Activated naive CD8-positive, alpha-beta T cell treated with anti-CD3 and anti-CD28 coated beads for 36 hours (primary cell): ENCODE measurements around the gene MID2. TPM values are rescaled to one million over a fixed set of nuclear protein-coding genes. Genes with fewer than 3 reads are reported as not detected.
"Not testable (repeated sequence)": the region's sequence is repeated elsewhere in the genome, so short reads cannot be mapped to it uniquely, and the experiment has no call there.

ENCODE experiments used
- DNase-seq: peaks from one replicate; pipeline ENCODE4 v3.0.0; 2021
- H3K27ac Mint-ChIP-seq: one replicate; pipeline ENCODE4 v1.8.0; 2022; ENCODE audit warnings: mild to moderate bottlenecking, moderate library complexity, mixed read lengths
- H3K27me3 Mint-ChIP-seq: one replicate; pipeline ENCODE4 v1.8.0; 2022; ENCODE audit warnings: mild to moderate bottlenecking, mixed read lengths
- H3K36me3 Mint-ChIP-seq: one replicate; pipeline ENCODE4 v1.8.0; 2021; ENCODE audit warnings: mild to moderate bottlenecking, mixed read lengths
- H3K4me1 Mint-ChIP-seq: one replicate; pipeline ENCODE4 v1.8.0; 2021; ENCODE audit warnings: mixed read lengths
- H3K4me3 Mint-ChIP-seq: one replicate; pipeline ENCODE4 v1.8.0; 2022; ENCODE audit warnings: mild to moderate bottlenecking, moderate library complexity, mixed read lengths
- H3K9me3 Mint-ChIP-seq: one replicate; pipeline ENCODE4 v1.8.0; 2022; ENCODE audit warnings: mixed read lengths
- total RNA-seq, 2 experiments: library from RNA; stranded (reverse); gene quantifications; one replicate each; pipeline ENCODE4 v1.2.3, GENCODE V29; 2021

MID2 gene
- 1 to 10 TPM; 7.6 to 9.3 TPM for total RNA-seq

- Mint-ChIP-seq H3K36me3 (no peaks in the 10 kb centered on the region), H3K4me3 (peak within 1 kb of the TSS; percentile 82), H3K27ac (peak within 1 kb of the TSS; percentile 77), H3K27me3 (no peaks in the 10 kb centered on the region), H3K9me3 (no peaks in the 10 kb centered on the region), H3K4me1 (peaks cover 34% of the 10 kb centered on the region)
- DNase-seq = peak; percentile 49
These were observed at the start of gene MID2 for GRCh38 chrX:107825698-107826237. MID2 (plus strand) TSS chrX:107825866; CDS start chrX:107826427, 561 bp downstream.

DNA sequence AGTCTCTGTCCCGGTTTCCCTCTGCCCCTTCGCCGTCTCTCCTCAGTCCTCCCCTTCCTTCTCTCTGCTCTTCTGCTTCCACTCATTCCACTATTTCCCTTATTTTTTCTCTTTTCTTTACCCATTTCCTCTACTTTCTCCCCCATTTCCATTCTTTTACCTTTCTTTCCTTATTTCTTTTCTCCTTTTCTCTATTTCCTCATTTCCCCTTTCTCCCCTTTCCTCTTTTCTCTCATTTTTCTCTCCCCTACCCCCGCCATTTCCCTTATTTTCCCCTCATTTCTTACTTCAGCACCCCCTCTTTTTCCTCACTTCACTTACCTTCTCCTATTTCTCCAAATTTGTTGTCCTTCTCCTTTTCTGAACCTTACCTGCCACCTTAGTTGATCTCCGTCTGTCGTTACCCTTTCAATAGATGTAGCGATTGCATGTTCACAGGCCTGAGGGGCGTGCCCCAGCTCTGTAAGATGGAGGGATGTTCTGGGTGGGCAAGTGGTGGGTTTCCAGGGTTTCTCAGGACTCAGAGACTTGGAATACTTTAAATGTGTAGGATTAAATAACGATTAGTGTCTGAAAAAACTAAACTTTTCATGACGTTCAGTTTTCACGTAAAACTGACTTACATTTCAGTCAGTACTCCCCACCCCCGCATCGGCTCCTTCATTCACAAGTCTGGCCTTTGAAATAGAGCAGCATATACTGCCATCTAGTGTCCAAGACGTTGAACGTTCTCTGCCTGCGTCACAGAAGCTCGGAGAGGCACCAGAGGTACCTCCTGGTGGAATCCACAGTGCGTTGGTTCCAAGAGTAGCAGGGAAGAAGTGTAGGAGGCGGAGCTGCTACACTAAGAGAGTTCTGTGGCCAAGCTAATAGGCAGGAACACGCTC is 48.8 kb upstream of the MID2 start:
- H3K9me3 Mint-ChIP-seq = no peaks in the 10 kb centered on the region
- H3K36me3 Mint-ChIP-seq = no peaks in the 10 kb centered on the region
- no peaks in the 10 kb centered on the region for H3K27me3 Mint-ChIP-seq
- DNase-seq = peak; percentile 67
- H3K27ac Mint-ChIP-seq = peak overlapping the region; percentile 69
- peaks cover 11% of the 10 kb centered on the region for H3K4me1 Mint-ChIP-seq
- peak overlapping the region; percentile 79 for H3K4me3 Mint-ChIP-seq

GRCh38 chrX:107777536-107777832 is 48.2 kb upstream of the MID2 start, which contains the start of gene NCBP2L:
NCBP2L (plus strand) TSS chrX:107777733; CDS start chrX:107794221, 16,488 bp downstream.
- Mint-ChIP-seq H3K27me3 (no peaks in the 10 kb centered on the region), H3K27ac (peak within 1 kb of the TSS; percentile 69)

DNA sequence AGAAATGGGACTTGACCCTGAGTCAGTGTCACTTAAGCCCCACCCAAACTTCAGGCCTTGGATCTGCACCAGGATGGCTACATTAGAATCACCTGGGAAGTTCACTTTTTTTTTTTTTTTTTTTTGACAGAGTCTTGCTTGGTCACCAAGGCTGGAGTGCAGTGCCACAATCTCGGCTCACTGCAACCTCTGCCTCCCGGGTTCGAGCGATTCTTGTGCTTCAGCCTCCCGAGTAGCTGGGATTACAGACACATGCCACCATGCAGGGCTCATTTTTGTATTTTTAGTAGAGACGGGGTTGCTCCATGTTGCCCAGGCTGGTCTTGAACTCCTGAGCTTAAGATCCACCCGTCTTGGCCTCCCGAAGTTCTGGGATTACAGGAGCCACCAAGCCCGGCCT is 45.1 kb upstream of the MID2 start:
- Mint-ChIP-seq H3K4me3 (no peak overlapping the region), H3K27me3 (no peaks in the 10 kb centered on the region), H3K4me1 (peaks cover 7% of the 10 kb centered on the region), H3K36me3 (no peaks in the 10 kb centered on the region), H3K27ac (no peak overlapping the region), H3K9me3 (no peaks in the 10 kb centered on the region)
- no peak for DNase-seq

More at GRCh38 chrX:107777536-107777832, 48.2 kb upstream of the MID2 start, which contains the start of gene NCBP2L:
- Mint-ChIP-seq H3K4me1 (peaks cover 11% of the 10 kb centered on the region), H3K9me3 (no peaks in the 10 kb centered on the region), H3K36me3 (no peaks in the 10 kb centered on the region), H3K4me3 (peak within 1 kb of the TSS; percentile 79)
- no peak for DNase-seq

DNA sequence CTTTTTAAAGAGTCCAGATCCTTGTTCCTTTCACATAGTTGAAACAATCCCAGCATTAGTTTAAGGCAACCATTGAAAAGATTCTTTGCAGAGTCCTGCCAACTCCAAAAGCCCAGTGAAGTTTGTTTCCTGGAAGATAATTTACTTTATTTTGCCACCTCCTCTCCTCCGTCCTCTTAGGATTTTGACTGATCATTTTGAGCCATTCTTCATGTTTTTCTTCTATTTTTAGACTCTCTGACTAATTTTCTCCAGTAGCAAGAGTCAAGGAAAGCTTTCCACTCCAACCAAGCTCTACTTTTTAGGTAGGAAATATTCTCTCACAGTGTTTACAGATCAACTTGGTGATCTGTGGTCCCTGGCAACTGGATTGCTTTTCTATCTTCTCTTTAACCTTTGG is 37.8 kb upstream of the MID2 start:
- no peaks in the 10 kb centered on the region for H3K36me3 Mint-ChIP-seq
- no peak overlapping the region for H3K27ac Mint-ChIP-seq

DNA sequence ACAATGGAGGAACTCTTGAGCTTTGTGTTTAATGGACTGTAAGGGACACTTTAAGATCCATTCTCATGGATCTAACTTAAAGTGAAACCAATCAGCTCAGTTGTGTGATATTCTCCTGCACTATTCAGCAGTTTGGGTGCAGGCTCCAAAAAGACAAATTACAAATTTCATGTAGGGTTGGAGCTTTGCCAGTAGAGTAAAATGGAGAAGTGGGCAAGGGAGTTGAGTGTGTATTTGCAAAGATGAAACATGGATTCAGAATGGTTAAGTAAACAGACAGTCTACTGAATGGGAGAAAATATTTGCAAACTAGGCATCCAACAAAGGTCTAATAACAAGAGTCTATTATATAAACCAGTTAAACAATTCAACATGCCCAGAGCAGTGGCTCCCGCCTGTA is 21.2 kb upstream of the MID2 start:
- Mint-ChIP-seq H3K4me1 (no peaks in the 10 kb centered on the region), H3K36me3 (no peaks in the 10 kb centered on the region), H3K9me3 (no peaks in the 10 kb centered on the region), H3K4me3 (no peak overlapping the region), H3K27me3 (peaks cover 9% of the 10 kb centered on the region), H3K27ac (no peak overlapping the region)
- no peak for DNase-seq

More for the DNA sequence above, 37.8 kb upstream of the MID2 start:
- H3K4me1 Mint-ChIP-seq = no peaks in the 10 kb centered on the region
- no peak overlapping the region for H3K4me3 Mint-ChIP-seq
- no peak for DNase-seq
- peaks cover 8% of the 10 kb centered on the region for H3K27me3 Mint-ChIP-seq
- H3K9me3 Mint-ChIP-seq = no peaks in the 10 kb centered on the region

DNA sequence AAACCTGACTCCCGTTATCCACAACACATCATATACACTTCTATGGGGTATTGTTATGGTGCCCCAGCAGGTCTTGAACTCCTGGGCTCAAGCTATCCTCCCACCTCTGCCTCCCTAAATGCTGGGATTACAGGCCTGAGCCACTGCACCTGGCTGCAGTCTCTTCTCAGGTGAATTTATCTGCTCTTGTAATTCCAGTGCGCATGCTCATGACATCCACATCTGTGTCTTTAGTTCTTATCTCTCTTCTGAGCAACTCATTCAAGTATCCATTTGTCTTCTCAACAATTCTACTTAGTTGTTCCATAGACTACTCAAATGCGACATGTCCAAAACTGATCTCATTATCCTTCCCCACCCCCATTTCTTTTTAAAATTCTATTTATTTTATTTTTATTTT is 20.5 kb upstream of the MID2 start:
- Mint-ChIP-seq H3K9me3 (no peaks in the 10 kb centered on the region), H3K27me3 (peaks cover 4% of the 10 kb centered on the region), H3K4me1 (no peaks in the 10 kb centered on the region), H3K36me3 (no peaks in the 10 kb centered on the region), H3K27ac (no peak overlapping the region), H3K4me3 (no peak overlapping the region)
- no peak for DNase-seq

GRCh38 chrX:107810053-107810452 is 15.6 kb upstream of the MID2 start:
- H3K4me3 Mint-ChIP-seq, H3K4me1 Mint-ChIP-seq, H3K9me3 Mint-ChIP-seq, H3K27ac Mint-ChIP-seq, H3K27me3 Mint-ChIP-seq, DNase-seq, H3K36me3 Mint-ChIP-seq: not testable (repeated sequence)

- peaks cover 2% of the 10 kb centered on the region for H3K9me3 Mint-ChIP-seq
- H3K27me3 Mint-ChIP-seq = no peaks in the 10 kb centered on the region
- no peak overlapping the region for H3K27ac Mint-ChIP-seq
- no peak for DNase-seq
- no peak overlapping the region for H3K4me3 Mint-ChIP-seq
- H3K4me1 Mint-ChIP-seq = peaks cover 10% of the 10 kb centered on the region
- no peaks in the 10 kb centered on the region for H3K36me3 Mint-ChIP-seq
These were observed 6.7 kb upstream of the MID2 start for GRCh38 chrX:107818900-107819521.

DNA sequence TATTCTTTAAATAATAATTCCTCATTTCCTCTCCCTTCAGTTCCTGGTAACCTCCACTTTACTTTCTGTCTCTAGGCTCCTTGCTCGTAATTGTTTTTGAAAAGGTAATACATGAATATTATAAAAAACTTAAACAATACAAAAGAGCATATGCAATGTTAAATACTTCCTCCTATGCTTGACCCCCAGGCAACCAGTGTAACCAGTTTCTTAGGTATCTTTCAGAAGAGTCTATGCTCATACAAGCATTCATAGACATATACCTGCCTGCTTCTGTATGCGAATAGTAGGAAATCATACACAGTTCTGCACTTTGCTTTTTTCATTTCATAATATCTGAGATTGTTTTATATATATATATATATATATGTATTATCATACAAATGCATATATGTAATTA is 2.6 kb upstream of the MID2 start:
- peaks cover 30% of the 10 kb centered on the region for H3K4me1 Mint-ChIP-seq
- no peak overlapping the region for H3K27ac Mint-ChIP-seq
- no peak overlapping the region for H3K4me3 Mint-ChIP-seq
- H3K9me3 Mint-ChIP-seq = peaks cover 2% of the 10 kb centered on the region
- H3K27me3 Mint-ChIP-seq = no peaks in the 10 kb centered on the region
- no peaks in the 10 kb centered on the region for H3K36me3 Mint-ChIP-seq
- DNase-seq = no peak

DNA sequence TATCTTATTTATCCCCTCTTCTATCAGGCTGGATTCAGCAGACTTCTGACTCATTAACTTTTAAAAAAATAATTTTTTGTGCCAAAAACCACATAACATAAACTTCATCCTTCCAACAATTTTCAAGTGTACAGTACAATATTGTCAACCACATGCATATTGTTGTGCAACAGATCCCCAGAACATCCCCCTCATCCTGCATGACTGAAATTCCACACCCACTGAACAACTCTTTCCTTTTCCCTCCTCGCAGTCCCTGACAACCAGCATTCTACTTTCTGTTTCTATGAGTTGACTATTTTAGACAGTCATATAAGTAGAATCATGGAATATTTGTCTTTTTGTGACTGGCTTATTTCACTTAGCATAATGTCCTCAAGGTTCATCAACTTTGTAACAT is 2.2 kb upstream of the MID2 start:
- no peak for DNase-seq
- peaks cover 30% of the 10 kb centered on the region for H3K4me1 Mint-ChIP-seq
- H3K4me3 Mint-ChIP-seq = no peak overlapping the region
- H3K36me3 Mint-ChIP-seq = no peaks in the 10 kb centered on the region
- H3K27me3 Mint-ChIP-seq = no peaks in the 10 kb centered on the region
- H3K9me3 Mint-ChIP-seq = peaks cover 2% of the 10 kb centered on the region
- no peak overlapping the region for H3K27ac Mint-ChIP-seq

DNA sequence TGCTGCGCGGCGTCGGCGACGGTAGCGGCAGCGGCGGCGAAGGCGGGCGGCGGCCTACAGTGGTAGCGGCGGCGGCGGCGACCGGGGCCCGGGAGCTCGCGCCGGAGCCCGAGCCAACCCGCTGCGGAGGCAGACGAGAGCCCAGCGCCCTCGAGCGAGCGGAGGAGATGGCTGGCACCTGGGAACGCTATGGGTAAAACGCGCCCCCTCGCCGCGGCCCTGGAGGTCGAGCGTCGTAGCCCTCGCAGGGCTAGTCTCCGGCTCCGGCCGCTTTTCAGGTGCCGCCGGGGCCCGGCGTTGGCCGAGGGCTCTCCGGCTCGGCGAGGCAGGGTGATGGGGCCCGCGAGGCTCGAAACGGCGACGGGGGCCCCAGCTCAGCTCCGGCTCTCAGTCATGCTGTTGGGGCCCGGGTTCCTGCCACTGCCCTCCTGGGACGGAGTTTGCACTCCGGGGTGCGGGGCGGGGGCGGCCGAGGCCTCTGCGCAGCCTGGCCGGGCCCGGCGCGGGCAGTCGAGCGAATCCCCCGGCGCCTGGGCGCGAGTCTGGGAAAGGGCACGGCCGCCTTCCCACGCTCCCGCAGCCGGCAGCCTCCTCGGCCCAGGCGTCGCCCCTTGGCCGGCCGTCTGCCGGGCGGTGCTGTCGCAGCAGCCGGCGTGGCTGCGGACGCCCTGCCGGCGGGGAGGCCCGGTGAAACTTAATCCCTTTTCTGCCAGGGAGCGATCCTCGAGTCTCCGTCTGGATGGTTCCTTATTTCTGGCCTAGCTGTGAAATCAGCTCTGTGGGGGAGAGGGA is 768 bp downstream of the MID2 start:
- peaks cover 31% of the 10 kb centered on the region for H3K4me1 Mint-ChIP-seq
- H3K27me3 Mint-ChIP-seq = no peaks in the 10 kb centered on the region
- DNase-seq = peak; percentile 36
- peak overlapping the region; percentile 70 for H3K27ac Mint-ChIP-seq
- no peaks in the 10 kb centered on the region for H3K9me3 Mint-ChIP-seq
- no peaks in the 10 kb centered on the region for H3K36me3 Mint-ChIP-seq
- H3K4me3 Mint-ChIP-seq = peak overlapping the region; percentile 79

GRCh38 chrX:107827030-107827831 is 1.6 kb downstream of the MID2 start:
- Mint-ChIP-seq H3K4me1 (peaks cover 31% of the 10 kb centered on the region), H3K9me3 (no peaks in the 10 kb centered on the region), H3K36me3 (no peaks in the 10 kb centered on the region), H3K27me3 (no peaks in the 10 kb centered on the region), H3K27ac (peak overlapping the region; percentile 70), H3K4me3 (peak overlapping the region; percentile 79)
- DNase-seq = no peak

GRCh38 chrX:107827852-107828251 is 2.2 kb downstream of the MID2 start:
- Mint-ChIP-seq H3K36me3 (no peaks in the 10 kb centered on the region), H3K9me3 (no peaks in the 10 kb centered on the region)

More at GRCh38 chrX:107827852-107828251, 2.2 kb downstream of the MID2 start:
- H3K4me3 Mint-ChIP-seq = peak overlapping the region; percentile 61
- H3K27ac Mint-ChIP-seq = no peak overlapping the region
- DNase-seq = no peak
- peaks cover 31% of the 10 kb centered on the region for H3K4me1 Mint-ChIP-seq
- H3K27me3 Mint-ChIP-seq = no peaks in the 10 kb centered on the region
